ENCODE measurements around the gene SHLD1. TPM values are rescaled to one million over a fixed set of nuclear protein-coding genes. Genes with fewer than 3 reads are reported as not detected.

SHLD1 gene
- total RNA-seq, 1 donor from 2014 or later = 5.7 TPM

- Histone ChIP-seq H3K4me1 (peaks cover 22% of the 10 kb centered on the region), H3K27ac (replicated peaks) (peak overlapping the region; percentile 23), H3K4me3 (no peak overlapping the region), H3K9me3 (replicated peaks) (no peaks in the 10 kb centered on the region), H3K36me3 (no peaks in the 10 kb centered on the region), H3K27me3 (ENCODE audit: low read depth) (no peaks in the 10 kb centered on the region)
- no peak for TF ChIP-seq CTCF (IDR thresholded peaks at IDR 0.05; ENCODE audit: borderline replicate concordance)
- intact Hi-C loops (cut with micrococcal nuclease) = no loop called here
- no peak for DNase-seq
These were observed 134.5 kb downstream of the SHLD1 start for GRCh38 chr20:5884465-5885335.

- peak overlapping the region; percentile 92 for H3K27ac ChIP-seq (replicated peaks)
- intact Hi-C loops (cut with micrococcal nuclease) = no loop called here
- H3K36me3 ChIP-seq = no peaks in the 10 kb centered on the region
- H3K4me3 ChIP-seq = no peak overlapping the region
- H3K9me3 ChIP-seq (replicated peaks) = no peaks in the 10 kb centered on the region
- peaks cover 22% of the 10 kb centered on the region for H3K4me1 ChIP-seq
- DNase-seq = no peak
- no peaks in the 10 kb centered on the region for H3K27me3 ChIP-seq (ENCODE audit: low read depth)
- TF ChIP-seq CTCF (IDR thresholded peaks at IDR 0.05; ENCODE audit: borderline replicate concordance) = no peak
These were observed 135.7 kb downstream of the SHLD1 start for GRCh38 chr20:5885866-5886265.

GRCh38 chr20:5886788-5887187, 136.6 kb downstream of the SHLD1 start:
- no peaks in the 10 kb centered on the region for H3K36me3 ChIP-seq
- H3K4me1 ChIP-seq = peaks cover 22% of the 10 kb centered on the region
- intact Hi-C loops (cut with micrococcal nuclease) = no loop called here
- H3K27me3 ChIP-seq (ENCODE audit: low read depth) = no peaks in the 10 kb centered on the region
- DNase-seq = peak; percentile 20
- no peaks in the 10 kb centered on the region for H3K9me3 ChIP-seq (replicated peaks)
- no peak for TF ChIP-seq CTCF (IDR thresholded peaks at IDR 0.05; ENCODE audit: borderline replicate concordance)
- H3K27ac ChIP-seq (replicated peaks) = peak overlapping the region; percentile 92
- H3K4me3 ChIP-seq = no peak overlapping the region

- Histone ChIP-seq H3K27me3 (ENCODE audit: low read depth) (no peaks in the 10 kb centered on the region), H3K4me1 (peaks cover 22% of the 10 kb centered on the region), H3K4me3 (no peak overlapping the region), H3K36me3 (no peaks in the 10 kb centered on the region), H3K9me3 (replicated peaks) (no peaks in the 10 kb centered on the region), H3K27ac (replicated peaks) (peak overlapping the region; percentile 92)
- no peak for DNase-seq
- TF ChIP-seq CTCF (IDR thresholded peaks at IDR 0.05; ENCODE audit: borderline replicate concordance) = no peak
- intact Hi-C loops (cut with micrococcal nuclease) = no loop called here
These were observed 137.2 kb downstream of the SHLD1 start for GRCh38 chr20:5887386-5887785.

GRCh38 chr20:5888041-5888440, 137.8 kb downstream of the SHLD1 start:
- no peaks in the 10 kb centered on the region for H3K9me3 ChIP-seq (replicated peaks)
- no peaks in the 10 kb centered on the region for H3K27me3 ChIP-seq (ENCODE audit: low read depth)
- peak overlapping the region; percentile 92 for H3K27ac ChIP-seq (replicated peaks)
- TF ChIP-seq CTCF (IDR thresholded peaks at IDR 0.05; ENCODE audit: borderline replicate concordance) = no peak
- intact Hi-C loops (cut with micrococcal nuclease) = no loop called here
- DNase-seq = no peak
- H3K4me1 ChIP-seq = peaks cover 26% of the 10 kb centered on the region
- no peak overlapping the region for H3K4me3 ChIP-seq
- H3K36me3 ChIP-seq = no peaks in the 10 kb centered on the region

Data from left ventricle myocardium inferior (tissue), 1 donor.